Neuronal stem cell (in vitro differentiated cells): ENCODE measurements around the gene FSHR.

Source experiments
- DNase-seq: peaks from one replicate; pipeline ENCODE4 v3.0.0-alpha.2; 2013; ENCODE audit warnings: low spot score
- H2AFZ ChIP-seq: one replicate; pipeline ENCODE4 v1.6.1; 2013; ENCODE audit warnings: mild to moderate bottlenecking, low read length, inconsistent platforms
- H2AK5ac ChIP-seq: 2 replicates; pipeline ENCODE4 v1.6.1; 2013; ENCODE audit warnings: low read depth, mild to moderate bottlenecking, inconsistent platforms, low read length, moderate library complexity, mixed read lengths
- H2BK120ac ChIP-seq: 2 replicates; pipeline ENCODE4 v1.6.1; 2013; ENCODE audit warnings: low read depth, mild to moderate bottlenecking, inconsistent platforms, low read length, moderate library complexity, mixed read lengths
- H2BK12ac ChIP-seq: one replicate; pipeline ENCODE4 v1.6.1; 2013; ENCODE audit warnings: low read length, inconsistent platforms
- H2BK15ac ChIP-seq: 2 replicates; pipeline ENCODE4 v1.6.1; 2013; ENCODE audit warnings: mild to moderate bottlenecking, low read length, inconsistent platforms, mixed read lengths
- H2BK5ac ChIP-seq: one replicate; pipeline ENCODE4 v1.6.1; 2013; ENCODE audit warnings: inconsistent platforms, mild to moderate bottlenecking, low read length, moderate library complexity
- H3K14ac ChIP-seq: one replicate; pipeline ENCODE4 v1.6.1; 2013; ENCODE audit warnings: low read length, inconsistent platforms
- H3K18ac ChIP-seq: 2 replicates; pipeline ENCODE4 v1.6.1; 2013; ENCODE audit warnings: low read length, inconsistent platforms
- H3K23ac ChIP-seq: 2 replicates; pipeline ENCODE4 v1.6.1; 2013; ENCODE audit warnings: low read depth, mild to moderate bottlenecking, mixed read lengths, low read length, inconsistent platforms; ENCODE audit not compliant: poor library complexity
- H3K27ac ChIP-seq: replicated peaks from 3 replicates; pipeline ENCODE4 v1.5.1; 2013; ENCODE audit warnings: low read length, inconsistent platforms
- H3K27me3 ChIP-seq, 3 experiments: 2 replicates each; pipeline ENCODE4 v1.6.1; 2013; ENCODE audit warnings: low read length in 3 of 3, mild to moderate bottlenecking in 2 of 3, inconsistent platforms in 1 of 3, low read depth in 1 of 3, mixed read lengths in 1 of 3, moderate library complexity in 1 of 3; ENCODE audit not compliant: control insufficient read depth in 3 of 3, insufficient read depth in 3 of 3
- H3K36me3 ChIP-seq, 2 donors: replicated peaks in 1 of 2; 2 replicates each; pipeline ENCODE4 v1.6.1; 2013; ENCODE audit warnings: low read length in 2 of 2; ENCODE audit not compliant: control insufficient read depth in 2 of 2, insufficient read depth in 2 of 2
- H3K4ac ChIP-seq: 2 replicates; pipeline ENCODE4 v1.6.1; 2013; ENCODE audit warnings: inconsistent platforms, mild to moderate bottlenecking, low read length, moderate library complexity
- H3K4me1 ChIP-seq, 2 donors: 1 replicate in 1 of 2; 2 replicates in 1 of 2; pipeline ENCODE4 v1.6.1; 2013; ENCODE audit warnings: low read length in 2 of 2, low read depth in 1 of 2; ENCODE audit not compliant: control insufficient read depth in 2 of 2, insufficient read depth in 1 of 2
- H3K4me2 ChIP-seq: one replicate; pipeline ENCODE4 v1.6.1; 2013; ENCODE audit warnings: mild to moderate bottlenecking, low read length, inconsistent platforms; ENCODE audit not compliant: insufficient read depth, poor library complexity, severe bottlenecking
- H3K4me3 ChIP-seq, 2 donors: 2 replicates each; pipeline ENCODE4 v1.5.1; 2013; ENCODE audit warnings: low read length in 2 of 2, mild to moderate bottlenecking in 2 of 2, inconsistent platforms in 1 of 2, moderate library complexity in 1 of 2
- H3K79me1 ChIP-seq: one replicate; pipeline ENCODE4 v1.6.1; 2013; ENCODE audit warnings: low read depth, mild to moderate bottlenecking, inconsistent platforms, low read length, moderate library complexity
- H3K9ac ChIP-seq: one replicate; pipeline ENCODE4 v1.6.1; 2013; ENCODE audit warnings: mild to moderate bottlenecking, low read depth, low read length, inconsistent platforms; ENCODE audit not compliant: poor library complexity
- H3K9me3 ChIP-seq, 2 donors: replicated peaks in 1 of 2; 2 replicates each; pipeline versions ENCODE3 to v1.6.1; 2013; ENCODE audit warnings: low read length in 2 of 2, mild to moderate bottlenecking in 2 of 2, inconsistent platforms in 1 of 2, low read depth in 1 of 2, mixed read lengths in 1 of 2, moderate library complexity in 1 of 2; ENCODE audit not compliant: control insufficient read depth in 2 of 2, insufficient read depth in 1 of 2
- H4K8ac ChIP-seq: one replicate; pipeline ENCODE4 v1.6.1; 2013; ENCODE audit warnings: low read depth, mild to moderate bottlenecking, inconsistent platforms, low read length, moderate library complexity
- H4K91ac ChIP-seq: one replicate; pipeline ENCODE4 v1.6.1; 2013; ENCODE audit warnings: low read length, low read depth, mild to moderate bottlenecking, inconsistent platforms; ENCODE audit not compliant: poor library complexity
- WGBS, 2 donors: extraction: QIAGEN DNeasy Blood & Tissue Kit; methylation state at CpG; one replicate each; pipeline ENCODE4 v1.1.7; 2013; ENCODE audit warnings: missing lambda C conversion rate in 2 of 2, mixed read lengths in 1 of 2; ENCODE audit not compliant: insufficient read length in 2 of 2, insufficient replicate concordance in 1 of 2; ENCODE audit errors: extremely low coverage in 2 of 2; 5-methylcytosine and 5-hydroxymethylcytosine counted together

The FSHR gene

GRCh38 chr2:48952614-48953013 lies 201.7 kb downstream of the FSHR start:
- Histone ChIP-seq H2BK120ac (no peak overlapping the region), H3K4me1 (peaks cover 0 to 3% of the 10 kb centered on the region in 2 donors), H2AK5ac (no peak overlapping the region), H3K79me1 (no peaks in the 10 kb centered on the region), H3K18ac (no peak overlapping the region), H3K4me2 (no peak overlapping the region), H3K36me3 (no peaks in the 10 kb centered on the region), H2BK12ac (no peak overlapping the region), H3K23ac (no peak overlapping the region), H3K14ac (no peak overlapping the region), H3K27ac (no peak overlapping the region), H4K91ac (no peak overlapping the region), H3K9me3 (no peaks in the 10 kb centered on the region), H3K9ac (no peak overlapping the region), H3K4ac (no peak overlapping the region), H2BK15ac (no peak overlapping the region), H3K4me3 (no peak overlapping the region), H4K8ac (no peak overlapping the region), H3K27me3 (no peaks in the 10 kb centered on the region), H2BK5ac (no peak overlapping the region), H2AFZ (no peak overlapping the region)
- no peak for DNase-seq
- WGBS, 2 donors, result no CpG with 5 or more reads among the region's 3 CpGs

GRCh38 chr2:48952143-48952542 lies 202.2 kb downstream of the FSHR start:
- no CpG with 5 or more reads among the region's 5 CpGs for WGBS, 2 donors
- Histone ChIP-seq H4K91ac (no peak overlapping the region), H3K79me1 (no peaks in the 10 kb centered on the region), H3K4ac (no peak overlapping the region), H3K27me3 (no peaks in the 10 kb centered on the region), H2BK5ac (no peak overlapping the region), H3K9me3 (no peaks in the 10 kb centered on the region), H3K23ac (no peak overlapping the region), H3K14ac (no peak overlapping the region), H3K36me3 (no peaks in the 10 kb centered on the region), H3K9ac (no peak overlapping the region), H3K27ac (no peak overlapping the region), H3K4me2 (no peak overlapping the region), H2BK15ac (no peak overlapping the region), H2BK120ac (no peak overlapping the region), H4K8ac (no peak overlapping the region), H2AFZ (no peak overlapping the region), H3K4me1 (peaks cover 0 to 3% of the 10 kb centered on the region in 2 donors), H3K4me3 (peak overlapping the region in 1 of 2 donors; percentile 36), H3K18ac (no peak overlapping the region), H2AK5ac (no peak overlapping the region), H2BK12ac (no peak overlapping the region)
- no peak for DNase-seq

- Histone ChIP-seq H3K27me3 (no peaks in the 10 kb centered on the region), H3K14ac (no peak overlapping the region), H2BK12ac (no peak overlapping the region), H3K4ac (no peak overlapping the region), H4K8ac (no peak overlapping the region), H3K4me2 (no peak overlapping the region), H2BK5ac (no peak overlapping the region), H2BK15ac (no peak overlapping the region), H3K79me1 (no peaks in the 10 kb centered on the region), H3K27ac (no peak overlapping the region), H2AK5ac (no peak overlapping the region), H2AFZ (no peak overlapping the region), H3K4me1 (peaks cover 0 to 3% of the 10 kb centered on the region in 2 donors), H3K36me3 (no peaks in the 10 kb centered on the region), H4K91ac (no peak overlapping the region), H3K4me3 (no peak overlapping the region), H2BK120ac (no peak overlapping the region), H3K18ac (no peak overlapping the region), H3K23ac (no peak overlapping the region), H3K9me3 (no peaks in the 10 kb centered on the region), H3K9ac (no peak overlapping the region)
- no peak for DNase-seq
- no CpG with 5 or more reads among the region's 6 CpGs for WGBS, 2 donors
These were observed 205.8 kb downstream of the FSHR start for GRCh38 chr2:48948400-48949125.

- Histone ChIP-seq H3K4me1 (peaks cover 0 to 2% of the 10 kb centered on the region in 2 donors), H2BK15ac (no peak overlapping the region), H3K4ac (no peak overlapping the region), H4K91ac (no peak overlapping the region), H3K4me2 (no peak overlapping the region), H2BK5ac (no peak overlapping the region), H2AK5ac (no peak overlapping the region), H2BK12ac (no peak overlapping the region), H3K9me3 (no peaks in the 10 kb centered on the region), H2AFZ (no peak overlapping the region), H3K4me3 (no peak overlapping the region), H2BK120ac (no peak overlapping the region), H3K23ac (no peak overlapping the region), H4K8ac (no peak overlapping the region), H3K27me3 (no peaks in the 10 kb centered on the region), H3K18ac (no peak overlapping the region), H3K27ac (no peak overlapping the region), H3K14ac (no peak overlapping the region), H3K9ac (no peak overlapping the region), H3K36me3 (no peaks in the 10 kb centered on the region), H3K79me1 (no peaks in the 10 kb centered on the region)
- WGBS, 2 donors, result no CpG with 5 or more reads among the region's 2 CpGs
- peak; percentile 49 for DNase-seq
These were observed 207.8 kb downstream of the FSHR start for GRCh38 chr2:48946449-48947048.
